ENCODE data around the gene PPP2R5E.
"Not testable (repeated sequence)": the region's sequence is repeated elsewhere in the genome, so short reads cannot be mapped to it uniquely, and the experiment has no call there.

PPP2R5E gene

DNA sequence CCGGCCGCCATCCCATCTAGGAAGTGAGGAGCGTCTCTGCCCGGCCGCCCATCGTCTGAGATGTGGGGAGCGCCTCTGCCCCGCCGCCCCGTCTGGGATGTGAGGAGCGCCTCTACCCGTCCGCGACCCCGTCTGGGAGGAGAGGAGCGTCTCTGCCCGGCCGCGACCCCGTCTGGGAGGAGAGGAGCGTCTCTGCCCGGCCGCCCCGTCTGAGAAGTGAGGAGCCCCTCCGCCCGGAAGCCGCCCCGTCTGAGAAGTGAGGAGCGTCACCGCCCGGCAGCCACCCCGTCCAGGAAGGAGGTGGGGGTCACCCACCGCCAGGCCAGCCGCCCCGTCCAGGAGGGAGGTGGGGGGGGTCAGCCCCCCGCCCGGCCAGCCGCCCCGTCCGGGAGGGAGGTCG is 20.7 kb downstream of the PPP2R5E start:
- DNase-seq (ENCODE audit: low spot score): not testable (repeated sequence)

DNA sequence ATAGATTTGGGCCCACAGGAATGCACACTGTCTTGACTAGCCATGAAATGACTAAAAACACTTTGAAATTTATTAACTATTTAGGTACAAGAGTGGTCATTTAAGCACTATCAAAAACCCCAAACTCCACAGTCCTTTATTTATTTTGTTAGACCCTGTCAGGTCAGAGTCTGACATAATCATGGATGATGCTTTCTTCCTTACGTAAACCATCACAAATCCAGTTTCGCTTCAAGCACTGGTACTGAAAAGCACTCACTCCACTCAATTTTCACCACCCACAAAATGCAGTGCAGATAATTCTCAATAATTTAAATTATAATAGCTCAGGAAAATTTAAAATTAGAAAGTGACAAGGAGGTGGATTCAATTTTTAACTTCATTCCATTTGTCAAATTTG is 25.8 kb downstream of the PPP2R5E start:
- DNase-seq (ENCODE audit: low spot score): peak; percentile 47

DNA sequence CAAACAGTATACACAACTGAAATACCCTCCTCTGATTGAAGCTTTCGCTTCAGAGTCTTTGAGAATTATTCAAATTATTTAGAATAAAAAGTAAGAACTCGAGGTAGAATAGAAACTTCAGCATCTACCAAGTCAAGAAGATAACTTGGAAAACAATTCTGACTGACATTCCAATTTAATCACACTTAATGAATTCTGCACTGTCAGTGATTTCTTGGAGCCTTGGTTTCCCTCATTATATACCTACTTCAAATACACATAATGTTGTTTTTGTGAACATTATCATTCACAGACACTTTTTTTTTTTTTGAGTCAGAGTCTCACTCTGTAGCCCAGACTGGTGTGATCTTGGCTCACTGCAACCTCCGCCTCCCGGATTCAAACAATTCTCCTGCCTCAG is 27.9 kb downstream of the PPP2R5E start:
- no peak for DNase-seq (ENCODE audit: low spot score)

DNA sequence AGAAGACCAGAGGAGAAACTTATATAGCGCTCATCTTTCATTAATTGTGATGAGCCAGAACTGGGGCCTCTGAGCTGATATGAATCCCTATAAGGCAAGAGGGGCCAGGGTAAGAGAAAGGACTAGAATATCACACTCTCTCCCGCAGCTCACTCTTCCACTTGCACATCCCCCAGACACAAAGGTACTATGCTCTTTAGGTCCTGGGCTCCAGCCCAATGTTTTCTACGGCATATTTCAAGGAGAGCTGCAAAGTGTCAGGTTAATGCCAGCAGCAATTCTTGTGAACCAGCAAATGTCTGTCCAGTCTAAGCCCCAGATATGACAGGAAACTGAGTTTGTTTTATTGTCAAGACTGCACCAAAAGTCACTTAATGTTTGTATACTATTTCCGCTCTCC is 29.4 kb downstream of the PPP2R5E start:
- no peak for DNase-seq (ENCODE audit: low spot score)

DNA sequence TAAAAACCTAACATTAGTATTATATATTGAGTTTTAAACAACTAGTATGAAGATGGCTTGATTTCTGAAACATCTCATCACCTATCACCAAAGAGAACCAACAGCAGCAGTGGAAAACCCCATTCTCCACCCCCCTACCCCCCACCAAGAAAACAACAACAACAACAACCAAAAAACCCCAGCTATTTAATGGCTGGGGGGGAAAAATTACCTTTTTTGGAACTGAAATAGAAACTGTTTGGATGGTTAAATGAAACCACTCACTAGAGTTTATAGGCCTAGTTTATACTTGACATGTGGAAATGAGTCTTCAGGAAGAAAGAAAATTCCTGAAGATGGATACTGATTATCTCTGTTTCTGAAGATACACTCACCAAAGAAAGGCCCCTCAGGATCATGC is 30.3 kb downstream of the PPP2R5E start:
- no peak for DNase-seq (ENCODE audit: low spot score)

DNA sequence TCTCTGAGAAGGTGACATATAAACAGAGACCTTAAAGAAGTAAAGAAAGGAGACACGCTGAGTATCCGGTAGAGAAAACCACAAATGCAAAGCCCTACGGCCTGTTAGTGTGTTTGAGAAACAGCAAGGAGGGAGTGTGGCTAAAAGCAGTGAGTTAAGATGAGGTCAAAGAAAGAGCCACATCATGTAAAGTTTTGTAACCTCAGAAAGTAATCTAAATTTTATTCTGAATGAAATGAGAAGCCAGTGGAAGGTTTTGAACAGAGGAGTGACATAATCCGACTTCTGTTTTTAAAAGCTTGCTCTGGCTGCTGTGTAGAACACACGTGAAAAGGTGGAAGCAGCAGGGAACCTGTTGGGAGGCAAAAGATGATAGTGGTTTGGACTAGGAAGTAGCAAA is 32.6 kb downstream of the PPP2R5E start:
- no peak for DNase-seq (ENCODE audit: low spot score)

GRCh38 chr14:63508033-63508432 is 35.1 kb downstream of the PPP2R5E start:
- DNase-seq (ENCODE audit: low spot score): no peak

- DNase-seq (ENCODE audit: low spot score): no peak
These were observed 38.5 kb downstream of the PPP2R5E start for GRCh38 chr14:63504648-63505047.

DNA sequence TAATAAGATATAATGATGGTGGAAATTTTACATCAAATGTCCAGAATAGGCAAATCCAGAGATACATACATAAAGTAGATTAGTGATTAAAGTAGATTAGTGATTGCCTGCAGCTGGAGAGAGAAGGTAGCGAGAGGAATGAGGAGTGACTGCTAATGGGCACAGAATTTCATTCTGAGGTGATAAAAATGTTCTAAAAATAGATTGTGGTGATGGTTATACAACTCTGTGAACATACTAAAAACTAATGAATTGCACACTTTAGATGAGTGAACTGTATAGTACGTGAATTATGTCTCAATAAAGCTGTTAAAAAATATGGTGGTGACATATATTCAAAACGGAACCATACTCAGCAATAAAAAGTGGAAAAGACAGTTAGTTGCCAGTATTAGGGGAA is 41.7 kb downstream of the PPP2R5E start:
- no peak for DNase-seq (ENCODE audit: low spot score)

- no peak for DNase-seq (ENCODE audit: low spot score)
These were observed 43.4 kb downstream of the PPP2R5E start for GRCh38 chr14:63499701-63500250.

DNA sequence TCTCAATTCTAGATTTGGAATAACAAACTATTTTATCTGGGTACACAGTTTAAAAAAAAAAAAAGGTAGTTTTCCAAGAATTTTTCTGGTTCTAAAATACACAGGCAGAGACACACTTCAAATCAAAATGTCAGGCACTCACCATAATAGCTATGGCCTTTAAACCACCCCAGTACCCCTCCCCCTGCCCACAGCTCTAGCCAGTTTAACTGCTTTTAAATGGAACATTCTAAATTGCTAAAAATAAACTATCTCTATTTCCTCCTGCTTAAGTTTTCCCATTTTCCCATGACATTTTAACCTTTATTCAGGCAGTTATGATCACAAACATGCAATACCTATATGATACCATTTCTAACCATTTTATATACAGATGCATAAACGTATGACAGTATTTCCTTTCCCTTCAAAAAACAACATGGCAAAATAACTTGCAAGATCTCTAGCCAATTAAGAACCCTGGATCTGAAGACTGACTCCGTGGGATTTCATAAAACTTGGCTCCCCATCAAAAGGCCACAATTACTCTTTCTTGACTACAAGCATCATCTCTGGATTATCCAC is 46.3 kb downstream of the PPP2R5E start:
- no peak for DNase-seq (ENCODE audit: low spot score)

- DNase-seq (ENCODE audit: low spot score): no peak
These were observed 49.9 kb downstream of the PPP2R5E start for GRCh38 chr14:63493246-63493645.

DNA sequence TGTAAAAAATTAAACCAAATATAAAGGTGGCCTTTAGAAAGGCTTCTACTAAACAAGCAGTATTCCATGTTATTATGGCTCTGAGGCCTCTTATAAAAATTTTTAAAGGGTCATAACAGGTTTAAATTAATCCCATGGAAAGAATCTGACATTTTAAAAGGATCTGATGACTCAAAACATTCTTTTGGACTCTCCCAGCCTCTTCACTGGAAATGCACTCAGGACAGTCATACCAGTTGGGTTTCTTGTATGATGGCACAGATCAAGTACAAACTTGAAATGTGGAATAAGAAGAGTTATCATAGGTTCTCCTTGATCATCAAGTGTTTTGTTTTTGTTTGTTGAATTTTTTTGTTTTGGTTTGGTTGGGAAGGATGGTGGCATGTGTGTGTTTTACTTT is 50.8 kb downstream of the PPP2R5E start:
- DNase-seq (ENCODE audit: low spot score): no peak

DNA sequence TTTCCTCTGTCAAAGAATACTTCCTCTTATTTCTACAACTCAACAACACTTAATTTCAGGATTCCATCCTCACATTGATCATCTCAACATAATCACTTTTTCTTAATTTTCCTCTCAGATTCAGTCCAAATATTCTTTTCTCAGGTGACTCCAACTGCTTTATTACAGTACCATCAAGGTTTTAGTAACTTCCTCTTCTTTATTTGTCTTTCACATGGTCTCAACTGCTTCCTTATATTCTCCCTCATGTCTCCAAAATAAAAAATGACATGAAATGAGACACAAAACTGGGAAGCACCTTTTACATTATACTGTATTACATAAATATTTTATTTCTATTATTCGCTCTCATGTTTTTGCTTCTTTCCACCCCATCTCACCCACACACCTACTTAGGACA is 55.5 kb downstream of the PPP2R5E start:
- no peak for DNase-seq (ENCODE audit: low spot score)

DNA sequence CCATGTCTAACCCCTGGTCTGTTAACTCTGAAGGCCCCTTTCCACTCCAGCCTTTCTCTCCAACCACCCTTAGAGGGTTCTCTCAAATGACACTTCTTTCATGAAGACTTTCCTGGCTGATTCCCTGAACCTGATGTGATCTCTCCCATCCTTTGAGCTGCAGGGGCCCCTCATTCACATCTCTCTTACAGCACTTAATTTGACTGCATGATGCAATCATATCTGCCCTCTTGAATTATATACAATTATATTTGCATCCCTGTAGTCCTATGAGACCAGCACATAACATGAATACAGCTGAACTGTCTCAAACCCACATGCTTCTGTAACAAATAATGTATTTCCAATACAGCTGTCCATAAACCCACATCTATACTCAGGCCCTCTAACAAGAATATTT is 56.4 kb downstream of the PPP2R5E start:
- DNase-seq (ENCODE audit: low spot score): no peak

GRCh38 chr14:63483315-63483714 is 59.9 kb downstream of the PPP2R5E start:
- DNase-seq (ENCODE audit: low spot score): no peak

GRCh38 chr14:63480599-63480998 is 62.6 kb downstream of the PPP2R5E start:
- DNase-seq (ENCODE audit: low spot score): no peak

GRCh38 chr14:63478437-63478852 is 64.7 kb downstream of the PPP2R5E start:
- no peak for DNase-seq (ENCODE audit: low spot score)

GRCh38 chr14:63478010-63478409 is 65.2 kb downstream of the PPP2R5E start:
- DNase-seq (ENCODE audit: low spot score): no peak

GRCh38 chr14:63477556-63477955 is 65.6 kb downstream of the PPP2R5E start:
- no peak for DNase-seq (ENCODE audit: low spot score)

- no peak for DNase-seq (ENCODE audit: low spot score)
These were observed 67.4 kb downstream of the PPP2R5E start for GRCh38 chr14:63475761-63476160.

GRCh38 chr14:63474844-63475243 is 68.3 kb downstream of the PPP2R5E start:
- DNase-seq (ENCODE audit: low spot score): no peak

DNA sequence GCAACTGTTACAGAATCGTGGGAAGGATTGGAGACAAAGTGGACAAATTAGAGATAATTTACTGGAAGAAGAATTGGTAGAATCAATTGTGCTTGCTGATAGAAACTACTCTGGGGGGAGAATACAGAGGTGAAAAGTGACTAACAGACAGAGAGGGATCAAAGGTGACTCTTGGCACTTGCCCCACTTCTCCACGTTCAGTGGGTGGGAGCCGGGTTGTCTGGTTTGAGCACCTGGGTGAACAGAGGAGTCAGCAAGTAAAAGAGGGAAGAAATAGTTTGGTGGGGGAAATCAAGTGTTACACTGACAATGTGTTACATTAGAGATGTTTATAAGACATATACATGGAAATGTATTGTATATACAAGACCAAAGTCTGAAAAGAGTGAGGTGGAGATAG is 69.1 kb downstream of the PPP2R5E start:
- DNase-seq (ENCODE audit: low spot score): no peak

- DNase-seq (ENCODE audit: low spot score): no peak
These were observed 70.0 kb downstream of the PPP2R5E start for GRCh38 chr14:63472986-63473788.

Data from putamen (tissue), 1 donor.